ENCODE measurements around the gene TRIM29. TPM values are rescaled to one million over a fixed set of nuclear protein-coding genes. Genes with fewer than 3 reads are reported as not detected.
A peak's percentile ranks its signal among the peaks of the same experiment; 100 is the strongest.

The TRIM29 gene
- total and polyA plus RNA-seq, 4 donors = 0.13 to 3.6 (median 0.84) TPM

- Histone ChIP-seq H3K27me3 (ENCODE audit: control insufficient read depth in 1 of 2, insufficient read depth in 2 of 2, low read length in 1 of 2) (no peaks in the 10 kb centered on the region), H3K4me1 (ENCODE audit: control insufficient read depth in 1 of 2, insufficient read depth in 2 of 2, low read length in 2 of 2) (no peaks in the 10 kb centered on the region), H3K4me3 (ENCODE audit: low read length in 2 of 2) (no peak overlapping the region), H3K27ac (ENCODE audit: low read depth in 1 of 2, low read length in 2 of 2) (no peak overlapping the region), H3K36me3 (ENCODE audit: control insufficient read depth in 1 of 2, insufficient read depth in 2 of 2, low read length in 1 of 2) (no peaks in the 10 kb centered on the region), H3K9me3 (ENCODE audit: control insufficient read depth, low read length) (no peaks in the 10 kb centered on the region)
- intact Hi-C loops (cut with DNase I) = loop anchor here (2.0 to 5.0 kb wide), 3 partner anchors 97 to 627 kb away; no protein-coding TSS in a partner anchor
- no peak for DNase-seq
- WGBS, 2 donors = 85 to 87% methylated on average over 5 of the region's 5 CpGs
- ATAC-seq (ENCODE audit: low FRiP score) = no peak
Observed at GRCh38 chr11:120109531-120109930, 28.4 kb downstream of the TRIM29 start.

DNA sequence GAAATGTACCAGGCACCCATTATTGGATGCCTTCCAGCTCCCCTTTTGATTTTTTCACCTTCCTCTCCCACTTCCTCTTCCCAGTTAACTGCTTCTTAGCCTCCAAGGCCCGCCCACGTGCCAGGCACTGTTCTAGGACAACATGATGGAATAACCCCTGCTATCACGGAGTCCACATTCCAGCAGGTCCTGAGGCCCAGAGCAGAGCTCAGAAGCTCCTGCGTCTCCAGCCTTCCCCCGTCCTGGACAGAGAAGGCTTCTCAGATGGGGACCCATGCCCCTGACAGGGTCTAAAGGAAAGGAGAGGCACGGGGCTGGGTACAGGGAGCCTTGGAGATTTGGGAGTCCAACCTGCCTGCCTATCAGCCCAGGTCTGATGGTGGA, 29.1 kb downstream of the TRIM29 start:
- no peaks in the 10 kb centered on the region for H3K27me3 ChIP-seq (ENCODE audit: control insufficient read depth in 1 of 2, insufficient read depth in 2 of 2, low read length in 1 of 2)
- DNase-seq = no peak
- no peaks in the 10 kb centered on the region for H3K9me3 ChIP-seq (ENCODE audit: control insufficient read depth, low read length)
- no peaks in the 10 kb centered on the region for H3K36me3 ChIP-seq (ENCODE audit: control insufficient read depth in 1 of 2, insufficient read depth in 2 of 2, low read length in 1 of 2)
- ATAC-seq (ENCODE audit: low FRiP score) = no peak
- no peak overlapping the region for H3K27ac ChIP-seq (ENCODE audit: low read depth in 1 of 2, low read length in 2 of 2)
- no peak overlapping the region for H3K4me3 ChIP-seq (ENCODE audit: low read length in 2 of 2)
- intact Hi-C loops (cut with DNase I) = loop anchor here (2.0 to 5.0 kb wide), 3 partner anchors 96 to 626 kb away; no protein-coding TSS in a partner anchor
- 46 to 48% methylated on average over 6 of the region's 6 CpGs for WGBS, 2 donors
- no peaks in the 10 kb centered on the region for H3K4me1 ChIP-seq (ENCODE audit: control insufficient read depth in 1 of 2, insufficient read depth in 2 of 2, low read length in 2 of 2)

DNA sequence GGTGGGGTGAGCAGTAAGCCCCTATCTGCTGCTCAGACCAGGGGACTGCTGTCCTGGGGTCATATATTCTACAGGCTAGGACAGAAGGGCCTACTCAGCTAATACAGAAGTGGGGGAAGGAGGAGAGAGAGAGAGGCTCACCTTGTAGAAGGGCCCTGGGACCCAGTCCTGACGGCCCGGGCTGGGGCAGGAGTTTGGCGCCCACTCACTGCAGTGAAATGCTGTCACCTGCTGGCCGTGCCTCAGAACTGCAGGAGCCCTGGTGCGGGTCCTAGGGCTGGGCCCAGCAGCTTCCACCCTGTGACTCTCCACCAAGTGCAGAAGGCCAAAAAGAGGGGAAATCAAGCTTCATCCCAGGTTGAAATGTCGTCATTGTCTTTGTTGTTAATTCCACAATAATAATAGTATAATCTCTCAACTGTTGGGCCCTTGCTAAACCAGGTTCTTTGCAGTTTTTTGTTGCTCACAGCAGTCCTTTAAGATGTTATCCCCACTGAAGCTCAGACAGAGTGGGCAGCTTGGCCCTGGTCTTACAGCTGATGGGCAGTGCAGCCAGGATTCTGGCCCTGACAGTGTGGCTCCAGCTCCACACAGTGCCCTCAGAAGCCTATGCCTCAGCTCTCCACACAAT, 29.6 kb downstream of the TRIM29 start:
- Histone ChIP-seq H3K4me3 (ENCODE audit: low read length in 2 of 2) (no peak overlapping the region), H3K27me3 (ENCODE audit: control insufficient read depth in 1 of 2, insufficient read depth in 2 of 2, low read length in 1 of 2) (no peaks in the 10 kb centered on the region), H3K36me3 (ENCODE audit: control insufficient read depth in 1 of 2, insufficient read depth in 2 of 2, low read length in 1 of 2) (no peaks in the 10 kb centered on the region), H3K9me3 (ENCODE audit: control insufficient read depth, low read length) (no peaks in the 10 kb centered on the region), H3K4me1 (ENCODE audit: control insufficient read depth in 1 of 2, insufficient read depth in 2 of 2, low read length in 2 of 2) (no peaks in the 10 kb centered on the region), H3K27ac (ENCODE audit: low read depth in 1 of 2, low read length in 2 of 2) (no peak overlapping the region)
- peak; percentile 72 to 91 for DNase-seq
- peak; percentile 84 for ATAC-seq (ENCODE audit: low FRiP score)
- 2 to 3% methylated on average over 6 of the region's 6 CpGs for WGBS, 2 donors
- intact Hi-C loops (cut with DNase I) = loop anchor here (2.0 to 5.0 kb wide), 3 partner anchors 95 to 626 kb away; no protein-coding TSS in a partner anchor

DNA sequence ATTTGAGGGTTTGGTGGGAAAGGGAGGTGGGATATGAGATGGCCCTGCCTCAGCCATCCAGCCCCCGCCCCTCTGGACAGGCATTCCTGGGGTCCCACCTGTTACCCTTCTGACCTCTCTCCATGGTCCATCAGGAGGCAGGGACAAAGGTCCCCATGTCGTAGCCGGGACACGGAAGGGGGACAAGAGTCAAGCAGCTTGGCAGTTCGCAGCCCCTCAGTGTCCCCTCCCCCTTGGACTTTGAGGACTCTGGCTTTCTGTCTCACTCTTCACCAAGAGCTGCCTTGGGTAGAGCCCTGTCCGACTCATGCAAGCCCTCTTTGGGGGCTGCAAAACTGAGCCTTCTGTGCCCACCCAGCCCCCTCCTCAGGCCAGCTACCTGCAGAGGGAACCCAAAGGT, 30.2 kb downstream of the TRIM29 start:
- ATAC-seq (ENCODE audit: low FRiP score) = no peak
- 84 to 92% methylated on average over 6 of the region's 6 CpGs for WGBS, 2 donors
- no peaks in the 10 kb centered on the region for H3K4me1 ChIP-seq (ENCODE audit: control insufficient read depth in 1 of 2, insufficient read depth in 2 of 2, low read length in 2 of 2)
- no peaks in the 10 kb centered on the region for H3K9me3 ChIP-seq (ENCODE audit: control insufficient read depth, low read length)
- H3K27me3 ChIP-seq (ENCODE audit: control insufficient read depth in 1 of 2, insufficient read depth in 2 of 2, low read length in 1 of 2) = no peaks in the 10 kb centered on the region
- no peak overlapping the region for H3K4me3 ChIP-seq (ENCODE audit: low read length in 2 of 2)
- intact Hi-C loops (cut with DNase I) = loop anchor here (2.0 to 5.0 kb wide), 3 partner anchors 95 to 625 kb away; no protein-coding TSS in a partner anchor
- no peak overlapping the region for H3K27ac ChIP-seq (ENCODE audit: low read depth in 1 of 2, low read length in 2 of 2)
- no peak for DNase-seq
- no peaks in the 10 kb centered on the region for H3K36me3 ChIP-seq (ENCODE audit: control insufficient read depth in 1 of 2, insufficient read depth in 2 of 2, low read length in 1 of 2)

GRCh38 chr11:120106354-120107150, 31.4 kb downstream of the TRIM29 start:
- no peaks in the 10 kb centered on the region for H3K27me3 ChIP-seq (ENCODE audit: control insufficient read depth in 1 of 2, insufficient read depth in 2 of 2, low read length in 1 of 2)
- H3K36me3 ChIP-seq (ENCODE audit: control insufficient read depth in 1 of 2, insufficient read depth in 2 of 2, low read length in 1 of 2) = no peaks in the 10 kb centered on the region
- no peak for DNase-seq
- 92 to 93% methylated on average over 11 of the region's 11 CpGs for WGBS, 2 donors
- H3K4me3 ChIP-seq (ENCODE audit: low read length in 2 of 2) = no peak overlapping the region
- no peak overlapping the region for H3K27ac ChIP-seq (ENCODE audit: low read depth in 1 of 2, low read length in 2 of 2)
- no peaks in the 10 kb centered on the region for H3K4me1 ChIP-seq (ENCODE audit: control insufficient read depth in 1 of 2, insufficient read depth in 2 of 2, low read length in 2 of 2)
- ATAC-seq (ENCODE audit: low FRiP score) = no peak
- H3K9me3 ChIP-seq (ENCODE audit: control insufficient read depth, low read length) = no peaks in the 10 kb centered on the region
- intact Hi-C loops (cut with DNase I) = loop anchor here (5.0 kb wide), 1 partner anchor 624 kb away; no protein-coding TSS in a partner anchor

DNA sequence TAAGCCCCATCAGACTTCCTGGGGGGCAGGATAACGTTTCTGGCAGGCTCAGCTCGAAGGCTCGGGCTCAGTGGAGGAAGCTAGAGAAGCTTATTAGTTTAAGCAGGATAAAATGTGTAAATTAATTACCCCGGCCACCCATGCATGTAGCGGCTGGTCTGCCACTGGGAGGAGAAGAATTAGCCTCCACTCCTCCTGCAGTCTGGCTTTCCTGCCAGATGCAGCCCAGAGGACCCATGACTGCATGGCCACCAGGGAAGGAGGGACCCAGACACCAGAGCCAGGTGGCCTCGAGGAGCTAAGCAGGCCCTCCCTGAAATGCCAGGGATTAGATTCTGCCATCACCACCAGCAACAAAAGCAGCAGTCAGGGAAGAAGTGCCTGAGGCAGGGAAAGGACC, 32.3 kb downstream of the TRIM29 start:
- WGBS, 2 donors = 72 to 79% methylated on average over 6 of the region's 6 CpGs
- no peak overlapping the region for H3K4me3 ChIP-seq (ENCODE audit: low read length in 2 of 2)
- H3K27me3 ChIP-seq (ENCODE audit: control insufficient read depth in 1 of 2, insufficient read depth in 2 of 2, low read length in 1 of 2) = no peaks in the 10 kb centered on the region
- no peaks in the 10 kb centered on the region for H3K9me3 ChIP-seq (ENCODE audit: control insufficient read depth, low read length)
- intact Hi-C loops (cut with DNase I) = loop anchor here (5.0 kb wide), 1 partner anchor 623 kb away; no protein-coding TSS in a partner anchor
- no peak for DNase-seq
- H3K27ac ChIP-seq (ENCODE audit: low read depth in 1 of 2, low read length in 2 of 2) = no peak overlapping the region
- no peak for ATAC-seq (ENCODE audit: low FRiP score)
- H3K4me1 ChIP-seq (ENCODE audit: control insufficient read depth in 1 of 2, insufficient read depth in 2 of 2, low read length in 2 of 2) = no peaks in the 10 kb centered on the region
- H3K36me3 ChIP-seq (ENCODE audit: control insufficient read depth in 1 of 2, insufficient read depth in 2 of 2, low read length in 1 of 2) = no peaks in the 10 kb centered on the region

GRCh38 chr11:120104041-120104565, 33.8 kb downstream of the TRIM29 start:
- no peak overlapping the region for H3K4me3 ChIP-seq (ENCODE audit: low read length in 2 of 2)
- H3K27ac ChIP-seq (ENCODE audit: low read depth in 1 of 2, low read length in 2 of 2) = no peak overlapping the region
- H3K4me1 ChIP-seq (ENCODE audit: control insufficient read depth in 1 of 2, insufficient read depth in 2 of 2, low read length in 2 of 2) = no peaks in the 10 kb centered on the region
- intact Hi-C loops (cut with DNase I) = no loop called here
- WGBS, 2 donors = 76 to 80% methylated on average over 15 of the region's 15 CpGs
- no peaks in the 10 kb centered on the region for H3K27me3 ChIP-seq (ENCODE audit: control insufficient read depth in 1 of 2, insufficient read depth in 2 of 2, low read length in 1 of 2)
- ATAC-seq (ENCODE audit: low FRiP score) = no peak
- H3K36me3 ChIP-seq (ENCODE audit: control insufficient read depth in 1 of 2, insufficient read depth in 2 of 2, low read length in 1 of 2) = no peaks in the 10 kb centered on the region
- no peak for DNase-seq
- no peaks in the 10 kb centered on the region for H3K9me3 ChIP-seq (ENCODE audit: control insufficient read depth, low read length)

GRCh38 chr11:120102864-120103122, 35.1 kb downstream of the TRIM29 start:
- WGBS, 2 donors = 62 to 81% methylated on average over 3 of the region's 3 CpGs
- no peak for ATAC-seq (ENCODE audit: low FRiP score)
- H3K36me3 ChIP-seq (ENCODE audit: control insufficient read depth in 1 of 2, insufficient read depth in 2 of 2, low read length in 1 of 2) = no peaks in the 10 kb centered on the region
- no peaks in the 10 kb centered on the region for H3K9me3 ChIP-seq (ENCODE audit: control insufficient read depth, low read length)
- no peaks in the 10 kb centered on the region for H3K4me1 ChIP-seq (ENCODE audit: control insufficient read depth in 1 of 2, insufficient read depth in 2 of 2, low read length in 2 of 2)
- H3K27ac ChIP-seq (ENCODE audit: low read depth in 1 of 2, low read length in 2 of 2) = no peak overlapping the region
- H3K27me3 ChIP-seq (ENCODE audit: control insufficient read depth in 1 of 2, insufficient read depth in 2 of 2, low read length in 1 of 2) = no peaks in the 10 kb centered on the region
- DNase-seq = no peak
- intact Hi-C loops (cut with DNase I) = no loop called here
- no peak overlapping the region for H3K4me3 ChIP-seq (ENCODE audit: low read length in 2 of 2)

Data from aorta (tissue), 5 donors.